Colonic mucosa (tissue), 4 donors: ENCODE measurements around the gene EIF1AY. TPM values are rescaled to one million over a fixed set of nuclear protein-coding genes. Genes with fewer than 3 reads are reported as not detected.

ENCODE experiments used
- DNase-seq: peaks from one replicate; pipeline ENCODE4 v3.0.0-alpha.2; 2020
- H3K27ac ChIP-seq: fragments of 200-600 bp; one replicate; pipeline ENCODE4 v1.8.0; 2021
- H3K27me3 ChIP-seq: fragments of 200-600 bp; one replicate; pipeline ENCODE4 v1.8.0; 2021
- H3K36me3 ChIP-seq: fragments of 200-600 bp; one replicate; pipeline ENCODE4 v1.8.0; 2021
- H3K4me1 ChIP-seq: fragments of 200-600 bp; one replicate; pipeline ENCODE4 v1.8.0; 2021; ENCODE audit warnings: mild to moderate bottlenecking
- H3K4me3 ChIP-seq: fragments of 200-600 bp; one replicate; pipeline ENCODE4 v1.8.0; 2021
- H3K9ac ChIP-seq, 2 donors: one replicate each; pipeline ENCODE4 v1.7.0; 2013; ENCODE audit warnings: control low read depth in 2 of 2, low read depth in 2 of 2, low read length in 2 of 2
- H3K9me3 ChIP-seq: fragments of 200-600 bp; one replicate; pipeline ENCODE4 v1.8.0; 2021
- intact Hi-C: fragments of 100-400 bp; cut with DNase I; formaldehyde crosslinking; loops from one replicate; pipeline ENCODE4 v1.14.1; 2022
- total RNA-seq, 2 donors: library from RNA; stranded (reverse); fragmentation: NEBNext Ultra II Directional in 1 of 2; extraction: Animal tissue kit (Norgen Biotek cat#: 25700) in 1 of 2; gene quantifications; one replicate each; pipeline ENCODE4 v1.2.1, GENCODE V29; 2021
- TF ChIP-seq, protein P1 (sequence below): fragments of 200-600 bp; IDR thresholded peaks from one replicate; pipeline ENCODE4 v1.8.0; 2022; ENCODE audit warnings: antibody characterized with exemption, mild to moderate bottlenecking
- donor health status: healthy.
- donor health status: DM: no; HTN: no; CAD: no.
- donor health status: DM: no; HTN: no; CAD: no.

Gene EIF1AY, protein sequence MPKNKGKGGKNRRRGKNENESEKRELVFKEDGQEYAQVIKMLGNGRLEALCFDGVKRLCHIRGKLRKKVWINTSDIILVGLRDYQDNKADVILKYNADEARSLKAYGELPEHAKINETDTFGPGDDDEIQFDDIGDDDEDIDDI
- total RNA-seq = not detected

DNA sequence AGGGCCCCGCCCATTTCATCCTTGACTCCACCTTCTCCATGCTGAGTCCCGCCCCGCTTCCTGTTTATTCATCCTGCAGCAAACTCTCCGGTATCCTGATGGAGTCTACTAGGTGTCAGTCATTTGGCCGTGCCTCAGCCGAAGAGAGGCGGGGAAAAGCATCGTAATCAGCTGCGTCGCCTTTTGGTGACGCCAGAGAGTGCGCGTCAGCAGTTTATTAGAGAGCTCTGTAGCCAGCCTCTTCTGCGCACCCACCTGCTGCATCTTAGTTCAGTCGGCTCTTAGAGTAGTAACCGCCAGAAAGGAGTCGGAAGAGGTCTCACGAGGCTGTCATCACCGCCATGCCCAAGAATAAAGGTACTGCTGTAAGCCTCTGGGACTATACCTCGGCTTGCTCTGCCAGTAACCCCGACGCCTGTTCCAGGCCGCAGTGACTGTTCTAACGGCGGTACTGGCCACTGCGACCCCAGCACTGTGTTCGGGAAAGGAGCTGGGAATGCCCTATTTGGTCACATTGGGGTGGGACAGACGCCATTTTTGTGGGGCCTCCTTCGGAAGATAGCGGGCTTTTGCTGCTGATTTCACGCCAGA is at the start of gene EIF1AY:
Gene EIF1AY (plus strand): TSS at position 246 of the 591 bp plus-strand sequence. CDS start 96 bp downstream, at position 342.
- no peaks in the 10 kb centered on the region for H3K9me3 ChIP-seq
- no peaks in the 10 kb centered on the region for H3K4me1 ChIP-seq
- TF ChIP-seq, protein P1, sequence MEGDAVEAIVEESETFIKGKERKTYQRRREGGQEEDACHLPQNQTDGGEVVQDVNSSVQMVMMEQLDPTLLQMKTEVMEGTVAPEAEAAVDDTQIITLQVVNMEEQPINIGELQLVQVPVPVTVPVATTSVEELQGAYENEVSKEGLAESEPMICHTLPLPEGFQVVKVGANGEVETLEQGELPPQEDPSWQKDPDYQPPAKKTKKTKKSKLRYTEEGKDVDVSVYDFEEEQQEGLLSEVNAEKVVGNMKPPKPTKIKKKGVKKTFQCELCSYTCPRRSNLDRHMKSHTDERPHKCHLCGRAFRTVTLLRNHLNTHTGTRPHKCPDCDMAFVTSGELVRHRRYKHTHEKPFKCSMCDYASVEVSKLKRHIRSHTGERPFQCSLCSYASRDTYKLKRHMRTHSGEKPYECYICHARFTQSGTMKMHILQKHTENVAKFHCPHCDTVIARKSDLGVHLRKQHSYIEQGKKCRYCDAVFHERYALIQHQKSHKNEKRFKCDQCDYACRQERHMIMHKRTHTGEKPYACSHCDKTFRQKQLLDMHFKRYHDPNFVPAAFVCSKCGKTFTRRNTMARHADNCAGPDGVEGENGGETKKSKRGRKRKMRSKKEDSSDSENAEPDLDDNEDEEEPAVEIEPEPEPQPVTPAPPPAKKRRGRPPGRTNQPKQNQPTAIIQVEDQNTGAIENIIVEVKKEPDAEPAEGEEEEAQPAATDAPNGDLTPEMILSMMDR = no peak
- H3K4me3 ChIP-seq = no peak within 1 kb of the TSS
- H3K36me3 ChIP-seq = no peaks in the 10 kb centered on the region
- no peak within 1 kb of the TSS for H3K27ac ChIP-seq
- intact Hi-C loops = no loop called here
- DNase-seq = no peak
- H3K9ac ChIP-seq = no peak within 1 kb of the TSS
- no peaks in the 10 kb centered on the region for H3K27me3 ChIP-seq

DNA sequence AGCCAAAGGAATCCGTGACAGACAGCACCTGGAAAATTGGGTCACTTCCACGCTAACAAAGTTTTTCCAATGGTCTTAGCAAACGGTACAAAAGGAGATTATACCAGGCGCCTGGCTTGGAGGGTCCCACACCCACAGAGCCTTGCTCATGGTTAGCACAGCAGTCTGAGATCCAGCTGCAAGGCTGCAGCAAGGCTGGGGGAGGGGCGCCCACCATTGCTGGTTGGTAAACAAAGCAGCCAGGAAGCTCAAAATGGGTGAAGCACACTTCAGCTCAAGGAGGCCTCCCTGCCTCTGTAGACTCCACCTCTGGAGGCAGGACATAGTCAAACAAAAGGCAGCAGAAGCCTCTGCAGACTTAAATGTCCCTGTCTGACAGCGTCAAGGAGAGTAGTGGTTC is 47.1 kb upstream of the EIF1AY start:
- intact Hi-C loops = no loop called here
- TF ChIP-seq, protein P1 = no peak

DNA sequence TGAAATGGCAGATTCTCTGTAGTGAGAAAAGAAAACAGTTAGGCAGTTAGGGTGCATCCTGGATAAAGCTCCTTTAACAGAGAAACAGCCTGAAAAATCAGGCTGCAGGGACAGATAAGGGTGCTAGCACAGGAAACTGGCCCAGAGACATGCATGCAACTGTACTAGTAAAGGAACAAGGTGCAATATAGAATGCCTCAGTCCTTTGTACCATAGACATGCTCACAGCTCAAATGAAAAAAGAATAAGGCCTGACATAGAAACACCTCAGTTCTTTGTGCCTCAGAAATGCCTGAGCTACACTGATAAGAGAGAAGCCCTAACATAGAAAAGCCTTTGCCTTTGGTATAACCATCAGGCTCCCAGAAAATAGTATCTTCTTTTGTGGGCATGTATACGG is 37.4 kb upstream of the EIF1AY start:
- H3K27me3 ChIP-seq = no peaks in the 10 kb centered on the region
- no peaks in the 10 kb centered on the region for H3K9me3 ChIP-seq
- no peak for DNase-seq
- no peak overlapping the region for H3K27ac ChIP-seq
- no peaks in the 10 kb centered on the region for H3K36me3 ChIP-seq
- no peaks in the 10 kb centered on the region for H3K4me1 ChIP-seq
- H3K4me3 ChIP-seq = no peak overlapping the region
- no peak overlapping the region for H3K9ac ChIP-seq
- intact Hi-C loops = no loop called here
- TF ChIP-seq, protein P1 = no peak

More for the DNA sequence above, 47.1 kb upstream of the EIF1AY start:
- Histone ChIP-seq H3K4me1 (no peaks in the 10 kb centered on the region), H3K27ac (no peak overlapping the region), H3K27me3 (no peaks in the 10 kb centered on the region), H3K4me3 (no peak overlapping the region), H3K9ac (no peak overlapping the region), H3K9me3 (no peaks in the 10 kb centered on the region), H3K36me3 (no peaks in the 10 kb centered on the region)
- no peak for DNase-seq

DNA sequence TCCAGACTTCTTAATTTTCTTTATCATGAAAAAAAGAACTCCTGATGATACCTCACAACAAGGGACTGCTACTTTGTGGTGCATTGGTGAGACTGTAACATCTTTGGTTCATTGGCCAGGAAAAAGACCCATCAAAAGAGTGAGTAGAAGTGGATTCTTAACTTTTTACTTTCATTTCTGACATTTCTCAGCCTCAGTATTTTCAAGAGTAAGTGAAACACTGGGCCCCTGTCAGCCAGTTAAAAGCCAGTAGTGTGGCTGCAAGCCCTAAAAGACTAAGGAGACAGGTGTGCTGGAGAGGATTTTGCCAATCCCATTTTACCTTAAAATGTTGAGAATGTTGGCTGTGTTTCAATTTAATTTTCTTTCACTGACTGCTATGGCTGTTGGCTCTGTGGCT is 36.6 kb upstream of the EIF1AY start:
- H3K9me3 ChIP-seq = no peaks in the 10 kb centered on the region
- H3K36me3 ChIP-seq = no peaks in the 10 kb centered on the region
- TF ChIP-seq, protein P1 = no peak
- H3K27me3 ChIP-seq = no peaks in the 10 kb centered on the region
- no peak overlapping the region for H3K9ac ChIP-seq
- no peaks in the 10 kb centered on the region for H3K4me1 ChIP-seq
- intact Hi-C loops = no loop called here
- no peak overlapping the region for H3K4me3 ChIP-seq
- no peak for DNase-seq
- H3K27ac ChIP-seq = no peak overlapping the region

DNA sequence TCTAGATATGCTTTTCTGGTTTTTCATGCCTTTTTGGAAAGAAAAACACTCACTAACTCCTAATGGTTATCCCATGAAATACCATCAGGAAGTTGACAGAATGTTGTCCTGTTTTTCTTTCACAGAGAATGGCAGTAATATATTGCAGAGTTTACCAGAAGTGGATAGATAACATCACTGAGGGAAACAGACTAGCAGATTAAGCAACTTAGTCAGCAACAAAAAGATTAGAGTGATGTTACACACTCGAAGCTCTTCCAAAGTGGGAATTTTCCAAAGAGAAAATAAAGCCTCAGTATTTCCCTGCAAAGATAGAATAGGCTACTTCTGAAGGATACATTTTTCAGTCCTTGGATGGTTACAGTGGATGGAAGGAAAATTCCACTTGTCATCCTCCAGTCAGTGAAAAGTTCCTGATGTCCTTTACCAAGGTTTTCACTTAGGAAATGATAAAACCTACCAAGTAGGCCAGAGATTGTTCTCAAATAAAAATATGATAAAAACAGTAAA is 31.1 kb upstream of the EIF1AY start:
- DNase-seq = no peak
- Histone ChIP-seq H3K27ac (no peak overlapping the region), H3K36me3 (no peaks in the 10 kb centered on the region), H3K9me3 (no peaks in the 10 kb centered on the region), H3K4me1 (no peaks in the 10 kb centered on the region), H3K27me3 (no peaks in the 10 kb centered on the region), H3K9ac (no peak overlapping the region), H3K4me3 (no peak overlapping the region)
- intact Hi-C loops = no loop called here
- TF ChIP-seq, protein P1 = no peak
